ENCODE results near the gene ADAP1. TPM values are rescaled to one million over a fixed set of nuclear protein-coding genes. Genes with fewer than 3 reads are reported as not detected.
A peak's percentile ranks its signal among the peaks of the same experiment; 100 is the strongest.

The ADAP1 gene
- total RNA-seq, 2 experiments from 2014 or later = 6.8 to 7.2 TPM

- no peak for TF ChIP-seq CTCF (IDR thresholded peaks at IDR 0.05)
- no peaks in the 10 kb centered on the region for H3K27me3 ChIP-seq (ENCODE audit: control insufficient read depth in 1 of 2, insufficient read depth in 2 of 2, low read length in 2 of 2)
- intact Hi-C loops (cut with DNase I, micrococcal nuclease) = no loop called here
- CTCF ChIA-PET = no interaction called here
- peaks cover 8% of the 10 kb centered on the region for H3K4me1 ChIP-seq (ENCODE audit: insufficient read depth, low read length)
- H3K4me1 Mint-ChIP-seq (ENCODE audit: low read depth) = no peaks in the 10 kb centered on the region
- no peaks in the 10 kb centered on the region for H3K36me3 Mint-ChIP-seq (ENCODE audit: low read depth)
- no peaks in the 10 kb centered on the region for H3K9me3 Mint-ChIP-seq
- peaks cover 0 to 5% of the 10 kb centered on the region in 2 experiments for H3K9me3 ChIP-seq (ENCODE audit: control insufficient read depth in 1 of 2, insufficient read depth in 1 of 2, low read length in 2 of 2)
- H3K36me3 ChIP-seq (ENCODE audit: insufficient read depth, low read length) = no peaks in the 10 kb centered on the region
- no peak overlapping the region for H3K27ac ChIP-seq (ENCODE audit: low read depth in 1 of 2, low read length in 2 of 2)
- H3K27ac Mint-ChIP-seq = no peak overlapping the region
- H3K27me3 Mint-ChIP-seq = peaks cover 5% of the 10 kb centered on the region
- POLR2A ChIA-PET = no interaction called here
- H3K4me3 Mint-ChIP-seq = no peak overlapping the region
- DNase-seq = no peak
- ATAC-seq (ENCODE audit: poor library complexity) = peak; percentile 41
- H3K4me3 ChIP-seq (ENCODE audit: low read length) = no peak overlapping the region
Observed at GRCh38 chr7:936386-937054, 18.0 kb downstream of the ADAP1 start.

DNA sequence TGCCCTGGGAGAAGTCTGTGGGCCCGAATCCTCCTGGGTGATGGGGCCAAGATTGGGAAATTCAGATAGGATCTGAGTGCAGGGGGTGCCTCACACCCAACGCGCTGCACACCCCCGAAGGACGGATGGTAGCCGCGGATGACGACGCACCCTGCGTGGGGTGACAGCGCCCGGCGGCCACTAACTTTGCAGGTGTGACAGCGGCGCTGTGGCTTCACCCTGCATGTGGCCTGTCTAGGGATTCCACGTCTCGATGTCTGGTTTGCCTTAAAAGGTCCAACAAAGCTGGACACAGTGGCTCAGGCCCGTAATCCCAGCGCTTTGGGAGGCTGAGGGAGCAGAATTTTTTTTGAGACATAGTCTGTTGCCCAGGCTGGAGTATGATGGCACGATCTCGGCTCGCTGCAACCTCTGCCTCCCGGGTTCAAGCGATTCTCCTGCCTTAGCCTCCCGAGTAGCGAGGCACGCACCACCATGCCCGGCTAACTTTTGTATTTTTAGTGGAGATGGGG, 18.6 kb downstream of the ADAP1 start:
- intact Hi-C loops (cut with DNase I, micrococcal nuclease) = no loop called here
- Mint-ChIP-seq H3K9me3 (no peaks in the 10 kb centered on the region), H3K4me3 (no peak overlapping the region), H3K4me1 (ENCODE audit: low read depth) (no peaks in the 10 kb centered on the region), H3K27ac (no peak overlapping the region), H3K36me3 (ENCODE audit: low read depth) (no peaks in the 10 kb centered on the region), H3K27me3 (peaks cover under 1% of the 10 kb centered on the region)
- Histone ChIP-seq H3K9me3 (ENCODE audit: control insufficient read depth in 1 of 2, insufficient read depth in 1 of 2, low read length in 2 of 2) (peaks cover 0 to 5% of the 10 kb centered on the region in 2 experiments), H3K4me1 (ENCODE audit: insufficient read depth, low read length) (peaks cover 8% of the 10 kb centered on the region), H3K27ac (ENCODE audit: low read depth in 1 of 2, low read length in 2 of 2) (no peak overlapping the region), H3K4me3 (ENCODE audit: low read length) (no peak overlapping the region), H3K36me3 (ENCODE audit: insufficient read depth, low read length) (no peaks in the 10 kb centered on the region), H3K27me3 (ENCODE audit: control insufficient read depth in 1 of 2, insufficient read depth in 2 of 2, low read length in 2 of 2) (no peaks in the 10 kb centered on the region)
- TF ChIP-seq CTCF (IDR thresholded peaks at IDR 0.05) = no peak
- POLR2A ChIA-PET = no interaction called here
- no peak for ATAC-seq (ENCODE audit: poor library complexity)
- CTCF ChIA-PET = no interaction called here
- no peak for DNase-seq

DNA sequence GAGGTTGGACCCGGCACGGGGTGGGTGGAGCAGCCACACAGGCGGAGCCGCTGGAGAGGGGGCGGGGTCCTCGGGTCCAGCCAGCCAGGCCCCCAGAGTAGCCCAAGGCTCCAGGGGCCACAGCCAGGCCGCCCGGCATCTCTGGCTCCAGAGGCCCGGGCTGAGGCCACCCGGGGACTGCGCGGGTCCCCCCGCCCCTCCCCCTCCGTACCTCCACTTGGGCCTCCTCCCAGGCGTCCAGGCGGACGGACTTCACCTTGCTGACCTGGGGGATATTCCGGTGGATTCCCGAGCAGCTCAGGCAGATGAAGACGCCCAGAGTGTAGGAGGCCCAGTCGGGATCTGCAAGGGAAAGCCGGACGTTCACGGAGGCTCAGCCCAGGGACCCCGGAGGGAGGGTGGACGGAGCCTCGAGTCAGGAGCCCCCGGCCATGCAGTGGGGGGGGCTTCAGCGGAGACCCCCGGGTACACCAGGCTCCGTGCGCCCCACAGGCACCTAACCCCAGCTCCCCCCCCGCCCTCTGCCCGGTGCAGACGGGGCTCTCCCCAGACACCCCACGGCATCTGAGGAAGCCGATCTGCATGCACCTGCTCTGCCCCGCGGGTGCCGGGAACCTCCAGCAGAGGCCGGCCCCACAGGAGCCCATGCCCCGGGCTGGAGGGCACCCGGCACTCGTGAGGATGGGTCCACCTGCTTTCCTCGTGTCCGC, 19.2 kb downstream of the ADAP1 start:
- DNase-seq (no peak), ATAC-seq (ENCODE audit: poor library complexity) (no peak)
- H3K27ac ChIP-seq (ENCODE audit: low read depth in 1 of 2, low read length in 2 of 2) = no peak overlapping the region
- Mint-ChIP-seq H3K9me3 (no peaks in the 10 kb centered on the region), H3K36me3 (ENCODE audit: low read depth) (no peaks in the 10 kb centered on the region), H3K4me1 (ENCODE audit: low read depth) (no peaks in the 10 kb centered on the region), H3K27ac (no peak overlapping the region), H3K4me3 (no peak overlapping the region), H3K27me3 (no peaks in the 10 kb centered on the region)
- peaks cover 0 to 3% of the 10 kb centered on the region in 2 experiments for H3K9me3 ChIP-seq (ENCODE audit: control insufficient read depth in 1 of 2, insufficient read depth in 1 of 2, low read length in 2 of 2)
- ChIA-PET POLR2A (no interaction called here), CTCF (no interaction called here)
- H3K4me3 ChIP-seq (ENCODE audit: low read length) = no peak overlapping the region
- peaks cover 8% of the 10 kb centered on the region for H3K4me1 ChIP-seq (ENCODE audit: insufficient read depth, low read length)
- TF ChIP-seq CTCF (IDR thresholded peaks at IDR 0.05) = no peak
- H3K36me3 ChIP-seq (ENCODE audit: insufficient read depth, low read length) = no peaks in the 10 kb centered on the region
- no peaks in the 10 kb centered on the region for H3K27me3 ChIP-seq (ENCODE audit: control insufficient read depth in 1 of 2, insufficient read depth in 2 of 2, low read length in 2 of 2)
- intact Hi-C loops (cut with DNase I, micrococcal nuclease) = no loop called here
